Limb (tissue), 2 donors: ENCODE measurements around the gene PKMYT1.

Experiments used
- DNase-seq, 2 donors: peaks; one replicate each; pipeline ENCODE4 v3.0.0-alpha.2; 2016; ENCODE audit errors: extremely low spot score in 2 of 2

The PKMYT1 gene

DNA sequence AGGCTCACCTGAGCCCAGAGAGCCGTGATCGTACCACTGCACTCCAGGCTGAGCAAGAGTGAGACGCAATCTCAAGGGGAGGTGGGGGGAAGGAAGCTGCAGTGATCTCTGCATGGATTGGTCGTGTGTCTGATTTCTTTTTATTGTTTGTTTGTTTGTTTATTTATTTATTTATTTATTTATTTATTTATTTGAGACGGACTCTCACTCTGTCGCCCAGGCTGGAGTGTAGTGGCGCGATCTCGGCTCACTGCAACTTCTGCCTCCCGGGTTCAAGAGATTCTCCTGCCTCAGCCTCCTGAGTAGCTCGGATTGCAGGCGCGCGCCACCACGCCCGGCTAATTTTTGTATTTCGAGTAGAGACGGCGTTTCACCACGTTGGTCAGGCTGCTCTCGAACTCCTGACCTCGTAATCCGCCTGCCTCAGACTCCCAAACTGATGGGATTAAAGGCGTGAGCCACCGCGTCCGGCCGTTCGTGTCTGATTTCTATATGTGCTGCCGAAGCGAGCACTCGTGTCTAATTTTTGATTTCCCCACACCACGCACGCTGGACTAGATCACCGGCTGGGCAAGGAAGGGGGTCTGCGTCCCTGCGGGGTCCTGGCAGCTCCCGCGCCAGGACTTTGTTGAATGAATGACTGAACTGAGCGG is 39.5 kb upstream of the PKMYT1 start:
- no peak for DNase-seq

DNA sequence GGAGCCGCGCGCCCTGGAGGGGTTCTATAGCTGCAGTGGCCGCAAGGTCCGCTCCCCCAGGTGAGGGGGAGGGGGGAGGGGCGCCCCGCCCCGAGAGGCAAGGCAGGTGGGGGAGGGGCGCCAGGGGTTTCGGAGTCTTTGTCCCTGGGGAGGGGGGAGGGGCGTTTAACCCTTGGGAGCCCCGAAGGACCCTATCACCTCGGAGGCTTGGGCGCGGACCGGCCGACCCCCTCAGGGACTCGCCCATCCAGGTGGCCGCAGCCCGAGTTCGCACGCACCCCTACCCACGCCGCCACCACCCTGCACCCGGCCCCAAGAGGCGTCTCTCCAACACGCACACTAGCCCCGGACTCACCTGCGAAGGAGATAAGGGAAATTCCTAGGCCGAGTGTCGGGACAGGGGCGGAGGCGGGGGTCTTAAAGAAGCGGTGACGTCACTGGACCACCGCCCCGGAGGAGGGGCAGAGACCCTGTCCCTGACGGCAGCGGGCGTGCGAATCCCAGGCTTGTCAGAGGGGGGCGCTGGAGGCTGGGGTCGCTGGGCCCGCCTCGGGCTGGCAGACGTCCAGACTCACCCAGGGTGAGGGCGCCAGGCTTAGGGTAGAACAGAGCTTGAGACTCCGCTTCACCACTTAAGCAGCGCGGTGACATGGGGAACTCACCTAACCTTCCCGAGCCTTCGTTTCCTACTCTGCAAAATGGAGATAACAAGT is 37.7 kb upstream of the PKMYT1 start, which contains the start of gene CLDN6:
Gene CLDN6, minus strand, starts transcription at position 390 of the 713 bp plus-strand sequence. CDS start 2,162 bp downstream, outside the sequence.
- DNase-seq: peak in 1 of 2 donors; percentile 73

DNA sequence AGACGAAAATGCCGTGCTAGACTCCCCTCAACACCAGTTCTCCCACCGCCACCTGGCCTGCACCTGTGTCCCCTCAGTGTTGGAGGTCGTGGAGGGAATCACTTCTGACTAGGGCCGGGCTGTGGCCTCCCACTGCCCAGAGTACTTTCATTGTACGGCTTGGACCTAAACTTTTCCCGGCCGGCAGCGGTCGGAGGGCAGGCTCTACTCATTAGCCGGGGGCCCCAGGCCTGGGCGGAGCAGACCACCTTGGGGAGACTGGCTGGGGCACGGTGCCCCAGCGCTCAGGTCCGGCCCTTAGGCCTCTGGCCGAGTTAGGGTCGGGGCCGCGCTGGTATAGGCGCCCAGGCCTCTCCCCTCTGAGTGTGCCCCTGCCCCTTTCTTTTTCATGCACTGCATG is 37.1 kb upstream of the PKMYT1 start:
- no peak for DNase-seq

DNA sequence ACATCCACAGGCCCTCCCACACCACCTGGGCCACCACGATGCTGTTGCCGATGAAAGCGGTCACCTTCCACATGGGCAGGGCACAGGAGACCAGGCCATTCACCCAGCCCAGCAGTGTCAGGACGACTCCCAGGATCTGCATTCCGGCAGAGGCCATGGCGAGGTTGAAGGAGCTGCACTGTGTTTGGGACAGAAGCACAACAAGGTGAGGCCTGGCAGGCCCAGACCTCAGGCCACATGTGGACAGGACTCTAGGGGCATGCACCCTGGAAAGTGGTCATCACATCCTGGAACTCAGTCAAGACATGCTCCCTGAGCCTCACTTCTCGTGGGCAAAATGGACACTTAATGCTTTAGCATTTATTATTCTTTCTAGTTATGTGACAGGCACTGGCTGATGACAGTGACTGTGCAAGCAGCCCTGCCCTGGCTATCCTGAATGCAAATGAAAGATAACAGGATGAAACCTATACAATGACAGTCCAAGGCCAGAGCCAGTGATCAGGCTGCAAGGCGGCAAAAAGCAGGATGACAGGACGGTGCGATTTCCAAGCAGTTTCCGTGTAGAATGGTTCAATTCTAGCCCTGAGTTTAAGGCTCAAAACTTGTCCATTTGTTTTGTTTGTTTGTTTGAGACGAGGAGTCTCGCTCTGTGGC is 35.7 kb upstream of the PKMYT1 start:
- no peak for DNase-seq

DNA sequence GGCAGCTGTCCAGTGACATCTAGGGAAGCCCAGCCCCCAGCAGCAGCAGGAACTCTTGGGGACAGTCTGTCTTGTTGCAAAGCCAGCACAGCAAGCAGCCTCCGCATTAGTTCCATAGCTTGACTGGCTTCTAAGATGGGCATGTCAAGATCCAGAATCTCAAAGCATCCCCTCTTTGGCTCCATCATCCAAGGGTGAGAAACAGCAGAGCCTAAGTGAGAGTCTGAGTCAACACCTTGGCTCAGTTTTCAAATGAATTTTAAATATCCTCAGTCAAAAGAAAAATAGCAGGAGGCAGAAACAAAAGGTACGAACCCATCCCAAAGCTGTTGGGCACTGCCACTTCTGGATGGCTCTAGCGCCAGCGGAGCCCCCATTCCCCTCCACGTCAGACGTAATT is 34.7 kb upstream of the PKMYT1 start:
- no peak for DNase-seq

DNA sequence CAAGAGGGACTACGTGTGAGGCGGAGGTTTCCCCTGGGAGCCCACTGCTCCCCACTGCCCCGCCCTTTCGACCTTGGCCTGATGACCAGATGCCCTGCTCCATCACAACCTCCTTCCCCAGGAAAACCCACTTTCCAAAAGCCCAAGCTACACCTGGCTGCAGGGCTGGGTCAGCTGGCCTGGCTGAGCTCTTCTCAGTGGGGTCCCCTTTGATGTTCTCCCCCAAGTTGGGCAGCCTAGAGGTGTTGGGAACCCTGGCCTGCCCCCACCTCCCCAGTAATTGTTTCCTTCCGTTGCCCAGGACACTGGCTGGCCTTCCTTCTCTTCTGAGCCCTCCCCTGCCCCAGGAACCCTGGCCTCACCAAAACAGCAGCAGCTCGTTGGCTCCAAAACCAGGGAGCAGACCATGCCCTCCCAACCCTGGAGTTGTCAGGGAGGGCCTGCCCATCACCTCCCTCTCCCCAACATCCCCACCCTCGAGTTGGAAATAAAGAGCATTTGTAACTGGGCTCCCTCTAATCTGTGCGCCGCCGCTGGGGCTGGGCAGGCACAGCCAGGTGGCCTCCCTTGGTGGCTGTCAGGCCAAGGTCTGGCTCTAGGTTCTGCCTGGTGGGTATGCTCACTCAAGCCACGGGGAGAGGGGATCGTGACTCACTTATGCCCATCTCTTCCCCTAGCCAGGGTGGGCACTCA is 33.9 kb upstream of the PKMYT1 start:
- no peak for DNase-seq

DNA sequence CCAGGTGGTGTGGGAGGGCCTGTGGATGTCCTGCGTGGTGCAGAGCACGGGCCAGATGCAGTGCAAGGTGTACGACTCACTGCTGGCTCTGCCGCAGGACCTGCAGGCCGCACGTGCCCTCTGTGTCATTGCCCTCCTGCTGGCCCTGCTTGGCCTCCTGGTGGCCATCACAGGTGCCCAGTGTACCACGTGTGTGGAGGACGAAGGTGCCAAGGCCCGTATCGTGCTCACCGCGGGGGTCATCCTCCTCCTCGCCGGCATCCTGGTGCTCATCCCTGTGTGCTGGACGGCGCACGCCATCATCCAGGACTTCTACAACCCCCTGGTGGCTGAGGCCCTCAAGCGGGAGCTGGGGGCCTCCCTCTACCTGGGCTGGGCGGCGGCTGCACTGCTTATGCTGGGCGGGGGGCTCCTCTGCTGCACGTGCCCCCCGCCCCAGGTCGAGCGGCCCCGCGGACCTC is 33.3 kb upstream of the PKMYT1 start:
- DNase-seq: no peak

DNA sequence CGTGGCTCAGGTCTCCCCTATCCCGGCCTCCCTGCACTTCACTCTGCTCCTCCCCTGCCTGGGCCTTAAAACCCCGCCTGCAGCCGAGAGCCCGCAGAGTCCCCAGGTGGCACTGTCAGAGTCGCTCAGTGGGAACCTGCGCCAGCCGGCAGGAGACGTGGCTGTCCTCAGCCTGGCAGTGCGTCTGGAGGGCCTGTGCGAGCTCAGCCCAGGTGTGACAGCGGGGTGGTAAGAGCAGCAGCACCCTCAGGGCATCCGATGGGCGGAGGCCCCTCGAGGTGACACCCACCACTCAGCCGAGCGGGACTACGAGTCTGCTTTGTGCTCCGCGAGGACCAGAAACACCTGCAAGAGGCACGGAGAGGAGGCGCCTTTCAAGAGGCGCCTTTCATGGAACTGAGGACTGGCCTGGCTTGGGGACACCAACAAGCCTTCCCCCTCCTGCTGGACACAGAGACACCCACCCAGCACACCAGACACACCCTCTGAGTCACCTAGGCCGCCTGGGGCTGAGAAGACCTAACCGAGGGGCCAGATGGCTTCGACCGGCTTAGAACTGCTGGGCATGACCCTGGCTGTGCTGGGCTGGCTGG is 32.7 kb upstream of the PKMYT1 start, which contains the start of gene CLDN9:
Gene CLDN9, plus strand, starts transcription at position 96 of the 593 bp plus-strand sequence. Its CDS starts 440 bp downstream, at position 536.
- no peak for DNase-seq

DNA sequence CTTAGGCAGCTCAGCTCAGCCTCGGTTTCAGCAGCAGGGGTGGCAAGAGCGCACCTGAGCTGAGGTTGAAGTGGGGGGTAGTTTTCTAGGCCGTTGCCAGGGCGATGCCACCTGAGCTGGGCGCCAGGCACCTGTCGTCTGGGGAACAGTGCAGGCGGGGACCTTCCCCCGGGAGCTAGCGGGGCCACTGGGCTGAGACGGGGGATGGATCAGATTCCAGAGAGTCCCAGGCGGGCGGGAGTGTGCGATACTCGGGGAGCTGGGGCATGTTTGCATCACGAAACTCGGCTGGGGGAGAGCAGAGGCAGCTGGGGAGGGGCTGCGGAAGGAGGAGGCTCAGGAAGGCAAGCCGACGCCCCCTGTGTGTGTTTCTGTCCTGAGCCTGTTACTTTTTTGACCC is 32.0 kb upstream of the PKMYT1 start:
- no peak for DNase-seq

DNA sequence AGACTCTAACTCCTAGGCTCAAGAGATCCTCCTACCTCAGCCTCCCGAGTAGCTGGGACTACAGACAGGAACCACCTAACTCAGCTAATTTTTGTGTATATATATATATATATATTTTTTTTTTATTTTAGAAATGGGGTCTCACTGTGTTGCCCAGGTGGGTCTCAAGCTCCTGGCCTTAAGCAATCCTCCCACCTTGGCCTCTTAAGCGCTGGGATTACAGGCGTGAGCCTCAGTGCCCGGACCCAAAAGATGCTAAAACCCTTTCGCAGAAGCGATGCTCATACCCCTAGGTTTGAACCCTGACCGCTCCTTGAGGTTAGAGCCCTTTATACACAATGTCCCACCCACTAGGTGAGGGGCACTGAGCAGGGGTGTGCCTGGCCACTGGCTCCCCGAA is 30.3 kb upstream of the PKMYT1 start:
- no peak for DNase-seq

DNA sequence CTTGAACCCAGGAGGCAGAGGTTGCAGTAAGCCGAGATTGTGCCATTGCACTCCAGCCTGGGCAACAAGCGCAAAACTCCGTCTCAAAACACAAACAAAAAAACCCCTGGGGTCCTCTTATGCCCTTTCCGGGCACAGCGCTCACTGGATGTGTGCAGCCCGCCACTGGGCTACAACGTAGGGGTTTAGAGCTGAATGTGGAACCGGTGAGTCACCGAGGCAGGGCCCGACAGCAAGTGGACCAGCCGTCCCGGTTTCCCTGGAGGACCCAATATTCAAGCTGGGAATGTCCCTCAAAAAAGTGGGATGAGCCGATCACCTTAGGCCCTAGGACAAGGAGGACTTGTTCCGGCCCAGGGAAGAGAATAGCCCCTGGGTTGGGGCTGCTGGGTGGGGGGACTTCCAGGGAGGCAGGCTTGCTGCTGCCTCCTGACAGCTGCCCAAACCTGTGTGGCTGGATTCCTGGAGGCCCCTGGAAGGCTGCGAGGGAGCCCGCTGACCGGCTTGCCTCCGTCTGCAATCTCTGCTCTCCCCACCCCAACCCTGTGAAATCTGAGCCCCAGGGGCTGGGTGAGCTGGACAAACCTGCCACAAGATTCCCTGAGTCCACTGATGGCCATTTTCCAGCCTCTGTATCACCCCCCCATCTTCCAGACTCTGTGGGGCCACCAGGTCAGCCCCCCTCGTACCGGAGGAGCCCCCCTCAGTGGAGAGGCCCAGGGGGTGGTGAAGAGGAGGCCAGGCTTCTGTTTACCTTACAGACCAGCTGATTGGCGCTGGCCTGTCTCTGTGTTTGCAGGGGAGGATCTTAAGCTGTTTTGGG is 29.5 kb upstream of the PKMYT1 start:
- no peak for DNase-seq

DNA sequence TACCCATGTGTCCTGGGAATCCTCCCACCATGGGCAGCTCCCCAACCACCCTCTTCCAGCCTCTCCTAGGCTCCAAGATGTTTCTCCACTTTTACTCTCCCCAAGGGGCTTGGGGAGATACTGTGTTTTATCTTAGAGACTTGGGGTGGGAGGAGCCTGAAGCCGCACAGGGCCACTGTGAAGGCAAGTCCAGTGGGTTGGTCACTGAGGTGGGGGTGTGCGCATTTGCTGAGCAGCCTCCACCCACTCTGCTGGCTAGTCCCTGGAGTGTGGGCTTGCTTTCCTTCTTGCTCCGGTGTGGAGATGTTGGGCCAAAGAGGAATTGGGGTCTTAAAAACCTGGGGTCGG is 28.4 kb upstream of the PKMYT1 start:
- DNase-seq: no peak

DNA sequence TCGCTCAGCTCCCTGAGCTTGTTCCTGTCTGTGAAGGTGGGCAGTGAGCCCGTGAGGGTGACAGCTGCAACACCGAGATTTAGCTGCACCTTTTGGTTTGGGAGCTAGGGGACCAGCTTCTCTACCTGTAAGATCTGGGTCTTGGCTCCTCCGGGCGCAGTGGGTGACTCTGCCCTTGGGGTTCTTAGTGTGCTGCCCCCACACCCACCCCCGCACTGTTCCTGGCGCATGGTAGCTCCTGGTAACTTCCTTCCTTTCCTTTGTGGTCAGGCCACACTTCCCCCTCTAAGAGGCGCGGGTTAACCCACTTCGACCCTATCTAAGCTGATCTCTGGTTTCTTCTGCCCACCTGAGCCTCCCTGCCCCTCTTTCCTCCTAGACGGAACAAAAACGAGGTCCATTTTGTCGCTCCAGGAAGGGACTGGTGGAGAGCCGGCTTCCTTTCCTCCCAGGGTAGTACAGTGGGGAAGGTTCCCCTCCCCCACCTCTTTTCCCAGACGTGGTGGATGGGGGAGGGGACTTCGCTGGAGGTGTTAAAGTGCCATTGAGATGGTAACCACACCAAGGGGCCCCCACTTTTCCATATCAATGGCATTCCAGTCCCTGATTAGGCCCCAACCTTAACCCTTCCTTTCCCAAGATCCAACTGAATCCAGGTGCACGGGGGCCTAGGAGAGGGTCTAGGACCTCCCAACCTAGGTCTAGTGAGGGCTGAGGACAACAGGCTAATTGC is 27.9 kb upstream of the PKMYT1 start:
- no peak for DNase-seq

DNA sequence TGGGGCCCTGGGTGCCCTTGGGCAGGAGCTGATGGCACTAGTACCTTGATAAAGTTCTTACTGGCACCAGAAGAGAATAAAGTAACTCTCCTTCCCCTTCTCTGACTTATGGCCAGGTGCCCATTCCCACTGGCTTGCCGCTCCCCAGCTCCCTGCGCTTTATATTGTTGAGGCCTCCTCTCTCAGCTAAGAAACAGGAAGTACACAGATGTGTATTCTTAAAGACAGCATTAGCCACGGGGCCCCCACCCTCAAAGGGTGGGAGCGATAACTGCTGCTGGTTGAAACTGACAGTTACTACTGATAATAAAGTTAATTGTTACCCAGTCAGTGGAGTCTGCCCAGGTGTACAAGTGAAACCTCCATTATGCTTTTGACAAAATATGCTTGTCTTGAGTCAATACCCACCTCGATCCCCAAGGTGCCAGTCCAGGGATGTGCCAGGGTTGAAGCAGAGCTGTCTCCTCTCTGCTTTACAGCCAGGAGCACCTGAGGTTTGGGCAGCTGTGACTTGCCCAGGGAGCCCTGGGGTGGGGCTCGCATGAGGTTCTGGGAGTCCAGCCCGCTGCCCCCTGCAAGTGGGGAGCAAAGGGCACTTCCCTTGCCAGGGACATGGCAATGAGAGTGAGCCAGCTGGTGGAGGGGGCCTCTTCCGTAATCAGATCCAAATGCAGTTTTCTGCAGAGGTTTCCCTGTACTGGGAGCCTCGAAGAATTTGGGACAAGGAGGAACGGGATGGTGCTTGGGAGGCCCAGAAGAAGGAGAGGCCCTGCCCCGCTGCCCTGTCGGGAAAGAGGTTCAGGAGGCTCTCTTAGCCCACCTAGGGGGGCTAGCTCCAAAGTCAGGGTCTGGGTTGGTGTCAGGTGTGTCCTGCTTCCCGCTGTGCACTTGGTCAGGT is 27.1 kb upstream of the PKMYT1 start:
- no peak for DNase-seq

DNA sequence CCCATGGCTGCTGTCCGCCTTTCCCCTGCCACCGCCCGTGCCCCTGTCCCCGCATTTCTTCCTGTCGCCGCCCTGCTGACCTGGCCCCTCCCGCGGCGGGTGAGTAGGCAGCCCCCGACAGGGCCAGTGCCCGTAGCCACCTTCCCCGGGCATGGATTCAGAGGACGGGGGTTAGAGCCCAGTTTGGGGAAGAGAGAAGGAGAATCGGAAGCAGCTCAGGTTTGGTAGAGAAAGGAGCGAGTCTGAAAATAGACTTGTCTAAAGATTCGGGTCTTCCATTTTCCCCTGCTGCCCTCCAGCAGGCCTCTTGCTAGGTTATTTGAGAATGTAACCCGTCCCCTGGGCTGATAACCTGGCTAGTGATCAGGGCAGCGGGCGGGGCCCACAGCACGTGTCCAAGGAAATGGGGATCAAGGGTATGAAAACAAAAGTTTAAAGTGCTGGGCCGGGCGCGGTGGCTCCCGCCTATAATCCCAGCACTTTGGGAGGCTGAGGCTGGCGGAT is 24.6 kb upstream of the PKMYT1 start:
- no peak for DNase-seq

DNA sequence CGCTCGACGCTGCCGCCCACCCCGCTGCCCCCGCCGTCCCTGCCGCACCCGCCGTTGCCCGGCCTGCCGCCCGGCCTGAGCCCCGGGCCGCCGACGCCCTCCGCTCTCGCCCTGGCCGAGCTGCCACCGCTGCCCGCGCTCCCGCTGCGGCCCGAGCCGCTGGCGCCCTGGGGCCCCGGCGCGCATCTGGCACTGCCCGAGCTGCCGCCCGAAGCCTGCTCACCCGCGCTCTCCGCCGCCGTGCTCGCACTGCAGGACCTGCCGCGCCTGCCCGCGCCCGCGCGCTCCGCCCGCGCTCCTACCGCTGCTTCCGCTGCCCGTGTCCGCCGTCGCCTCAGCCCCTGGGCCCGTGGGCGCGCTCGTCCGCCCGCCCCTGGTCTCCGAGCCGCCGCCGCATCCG is 24.1 kb upstream of the PKMYT1 start:
- DNase-seq: no peak

DNA sequence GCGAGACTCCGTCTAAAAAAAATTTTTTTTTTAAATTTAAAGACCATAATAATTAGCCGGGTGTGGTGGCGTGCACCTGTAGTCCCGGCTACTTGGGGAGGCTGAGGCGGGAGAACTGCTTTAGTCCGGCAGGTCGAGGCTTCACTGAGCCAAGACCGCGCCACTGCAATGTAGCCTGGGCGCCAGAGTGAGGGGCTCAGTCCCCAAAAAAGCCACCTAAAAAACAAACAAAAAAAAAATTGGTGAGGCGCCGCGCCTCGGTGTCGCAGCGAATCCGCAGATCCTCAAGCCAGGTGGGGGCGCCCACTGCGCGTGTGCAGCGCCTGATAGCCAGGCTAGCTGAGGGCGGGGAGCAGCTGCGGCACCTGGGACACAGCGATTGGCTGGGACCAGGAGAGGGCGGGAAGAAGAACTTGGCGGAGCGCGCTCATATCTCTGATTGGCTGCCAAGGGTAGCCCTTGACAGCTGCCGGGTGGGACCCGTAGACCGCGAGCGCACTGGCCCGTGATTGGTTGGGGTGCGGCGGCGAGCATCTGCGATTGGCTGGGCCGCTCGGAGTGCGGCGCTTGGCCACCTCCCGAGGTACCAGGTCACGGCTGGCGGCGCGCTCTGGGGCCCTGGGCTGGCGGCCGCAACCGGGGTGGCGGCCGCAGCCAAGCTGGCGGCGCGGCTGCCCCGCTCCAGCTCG is 23.5 kb upstream of the PKMYT1 start:
- peak; percentile 95 for DNase-seq

DNA sequence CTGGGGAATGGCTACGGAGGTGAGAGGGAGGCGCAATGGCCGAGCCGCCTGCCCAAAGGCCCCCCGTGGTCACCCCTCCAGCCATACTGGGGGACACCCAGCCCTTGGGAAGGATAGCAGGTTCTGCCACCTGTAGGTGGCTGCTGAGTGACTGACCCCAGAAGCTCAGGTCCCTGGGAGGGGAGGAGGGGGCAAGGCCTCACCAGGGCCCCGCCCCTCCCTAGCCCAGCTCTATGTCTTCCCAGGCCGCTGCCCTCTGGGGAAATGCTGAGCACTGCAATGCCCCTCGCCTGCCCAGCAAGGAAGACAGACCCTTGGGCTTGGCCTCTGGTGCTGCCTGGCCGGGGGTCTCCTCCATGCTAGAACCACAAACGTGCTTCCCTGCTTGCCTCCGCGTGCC is 21.1 kb upstream of the PKMYT1 start:
- no peak for DNase-seq
